ENCODE measurements around the gene PCGF2.
"Not testable (repeated sequence)": the region's sequence is repeated elsewhere in the genome, so short reads cannot be mapped to it uniquely, and the experiment has no call there.

PCGF2 gene

GRCh38 chr17:38735161-38735997, 12.8 kb downstream of the PCGF2 start:
- peak; percentile 65 to 71 (median 70) for DNase-seq (ENCODE audit: low read depth in 3 of 3)

- no peak for DNase-seq (ENCODE audit: low read depth in 3 of 3)
Observed at GRCh38 chr17:38733982-38734973, 13.9 kb downstream of the PCGF2 start.

GRCh38 chr17:38733282-38733981, 14.7 kb downstream of the PCGF2 start:
- no peak for DNase-seq (ENCODE audit: low read depth in 3 of 3)

GRCh38 chr17:38732376-38733281, 15.5 kb downstream of the PCGF2 start:
- no peak for DNase-seq (ENCODE audit: low read depth in 3 of 3)

GRCh38 chr17:38731526-38732294, 16.4 kb downstream of the PCGF2 start:
- DNase-seq (ENCODE audit: low read depth in 3 of 3) = no peak

- DNase-seq (ENCODE audit: low read depth in 3 of 3) = no peak
Observed at GRCh38 chr17:38730526-38731379, 17.4 kb downstream of the PCGF2 start.

- peak; percentile 57 to 84 (median 71) for DNase-seq (ENCODE audit: low read depth in 3 of 3)
Observed at GRCh38 chr17:38729886-38730525, 18.1 kb downstream of the PCGF2 start, which contains the start of gene CISD3. Gene CISD3, plus strand, starts transcription at chr17:38730341. Its CDS starts 18 bp downstream, at chr17:38730359.

- no peak for DNase-seq (ENCODE audit: low read depth in 3 of 3)
Observed at GRCh38 chr17:38729368-38729885, 18.7 kb downstream of the PCGF2 start.

- peak in 1 of 3 experiments; percentile 55 for DNase-seq (ENCODE audit: low read depth in 3 of 3)
Observed at GRCh38 chr17:38728290-38728831, 19.8 kb downstream of the PCGF2 start.

GRCh38 chr17:38727736-38728135, 20.4 kb downstream of the PCGF2 start:
- peak; percentile 59 to 81 (median 71) for DNase-seq (ENCODE audit: low read depth in 3 of 3)

- DNase-seq (ENCODE audit: low read depth in 3 of 3) = not testable (repeated sequence)
Observed at GRCh38 chr17:38726145-38726544, 22.0 kb downstream of the PCGF2 start.

- DNase-seq (ENCODE audit: low read depth in 3 of 3) = no peak
Observed at GRCh38 chr17:38725066-38725465, 23.1 kb downstream of the PCGF2 start.

- DNase-seq (ENCODE audit: low read depth in 3 of 3) = no peak
Observed at GRCh38 chr17:38724337-38724988, 23.7 kb downstream of the PCGF2 start.

GRCh38 chr17:38721802-38722201, 26.3 kb downstream of the PCGF2 start:
- no peak for DNase-seq (ENCODE audit: low read depth in 3 of 3)

- DNase-seq (ENCODE audit: low read depth in 3 of 3) = no peak
Observed at GRCh38 chr17:38720941-38721340, 27.2 kb downstream of the PCGF2 start.

- DNase-seq (ENCODE audit: low read depth in 3 of 3) = no peak
Observed at GRCh38 chr17:38719943-38720641, 28.0 kb downstream of the PCGF2 start.
